ENCODE data around the gene CDH24.

CDH24 gene, protein sequence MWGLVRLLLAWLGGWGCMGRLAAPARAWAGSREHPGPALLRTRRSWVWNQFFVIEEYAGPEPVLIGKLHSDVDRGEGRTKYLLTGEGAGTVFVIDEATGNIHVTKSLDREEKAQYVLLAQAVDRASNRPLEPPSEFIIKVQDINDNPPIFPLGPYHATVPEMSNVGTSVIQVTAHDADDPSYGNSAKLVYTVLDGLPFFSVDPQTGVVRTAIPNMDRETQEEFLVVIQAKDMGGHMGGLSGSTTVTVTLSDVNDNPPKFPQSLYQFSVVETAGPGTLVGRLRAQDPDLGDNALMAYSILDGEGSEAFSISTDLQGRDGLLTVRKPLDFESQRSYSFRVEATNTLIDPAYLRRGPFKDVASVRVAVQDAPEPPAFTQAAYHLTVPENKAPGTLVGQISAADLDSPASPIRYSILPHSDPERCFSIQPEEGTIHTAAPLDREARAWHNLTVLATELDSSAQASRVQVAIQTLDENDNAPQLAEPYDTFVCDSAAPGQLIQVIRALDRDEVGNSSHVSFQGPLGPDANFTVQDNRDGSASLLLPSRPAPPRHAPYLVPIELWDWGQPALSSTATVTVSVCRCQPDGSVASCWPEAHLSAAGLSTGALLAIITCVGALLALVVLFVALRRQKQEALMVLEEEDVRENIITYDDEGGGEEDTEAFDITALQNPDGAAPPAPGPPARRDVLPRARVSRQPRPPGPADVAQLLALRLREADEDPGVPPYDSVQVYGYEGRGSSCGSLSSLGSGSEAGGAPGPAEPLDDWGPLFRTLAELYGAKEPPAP

GRCh38 chr14:23056956-23057756 lies at the start of gene CDH24:
Gene CDH24, minus strand, starts transcription at chr14:23057520. Its CDS starts 1,787 bp downstream, at chr14:23055733.
- peak within 1 kb of the TSS; percentile 33 for H3K4me3 ChIP-seq (ENCODE audit: low read depth, low read length)

GRCh38 chr14:23106747-23107045 lies 49.4 kb upstream of the CDH24 start:
- H3K4me3 ChIP-seq (ENCODE audit: low read depth, low read length), result no peak overlapping the region

DNA sequence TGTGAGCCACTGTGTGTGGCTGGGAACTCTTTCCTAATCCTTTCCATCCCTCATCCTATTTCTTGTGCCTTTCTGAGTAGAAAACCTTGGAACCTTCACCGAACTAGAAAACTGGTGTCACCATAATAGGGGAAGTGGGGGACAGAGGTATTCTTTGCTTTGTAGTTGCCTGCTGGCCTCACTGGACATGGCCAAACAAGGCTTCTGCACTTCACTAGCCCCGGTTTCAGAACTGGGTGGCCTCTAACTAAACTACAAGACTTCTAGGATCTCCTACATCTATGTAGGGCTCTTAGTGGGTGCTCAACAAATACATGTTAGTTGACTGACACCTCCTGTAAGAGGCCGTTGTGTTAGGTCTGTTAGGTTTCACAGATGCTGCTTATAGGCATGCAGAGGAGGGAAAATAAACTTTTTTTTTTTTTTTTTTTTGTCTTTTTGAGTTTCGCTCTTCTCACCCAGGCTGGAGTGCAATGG lies 48.1 kb upstream of the CDH24 start:
- no peak overlapping the region for H3K4me3 ChIP-seq (ENCODE audit: low read depth, low read length)

DNA sequence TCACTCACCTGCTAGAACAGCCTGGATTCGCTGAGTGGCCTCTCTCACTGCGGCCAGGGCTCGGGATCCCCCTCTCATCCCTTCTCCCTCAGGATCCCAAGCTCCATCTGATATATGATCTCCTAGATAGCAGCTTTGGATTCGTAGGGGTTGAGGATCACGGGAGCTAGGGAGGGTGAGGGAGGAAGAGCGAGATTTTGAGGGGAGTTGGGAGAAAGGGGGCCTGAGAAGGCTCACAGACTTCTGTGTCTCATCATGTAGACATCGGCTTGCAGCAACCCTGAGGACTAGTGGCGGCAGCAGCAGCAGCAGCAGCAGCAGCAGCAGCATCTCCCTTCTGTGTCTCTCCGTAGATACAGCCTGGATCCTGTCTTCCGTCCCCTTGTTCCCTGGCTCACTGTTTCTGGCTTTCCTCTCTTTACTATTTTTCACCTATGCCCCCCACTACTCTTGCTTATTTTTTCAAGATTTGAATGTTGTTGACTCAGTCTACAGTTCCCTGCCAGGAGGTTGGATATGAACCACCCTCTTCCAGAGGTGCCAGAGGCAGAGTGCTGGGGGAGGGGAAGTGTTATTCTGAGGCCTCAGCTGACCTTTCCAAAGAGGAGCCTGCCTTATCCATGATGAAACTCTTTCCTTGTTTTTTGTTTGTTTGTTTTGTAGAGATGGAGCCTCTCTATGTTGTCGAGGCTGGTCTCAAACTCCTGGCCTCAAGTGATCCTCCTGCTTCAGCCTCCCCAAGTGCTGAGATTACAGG lies 47.4 kb upstream of the CDH24 start, which contains the start of gene CIROP:
Gene CIROP (minus strand): TSS at position 399 of the 757 bp plus-strand sequence. CDS start 69 bp downstream, at position 330.
- H3K4me3 ChIP-seq (ENCODE audit: low read depth, low read length), result no peak within 1 kb of the TSS

- H3K4me3 ChIP-seq (ENCODE audit: low read depth, low read length), result no peak overlapping the region
These were observed 46.8 kb upstream of the CDH24 start for GRCh38 chr14:23104070-23104590.

- no peak overlapping the region for H3K4me3 ChIP-seq (ENCODE audit: low read depth, low read length)
These were observed 46.3 kb upstream of the CDH24 start for GRCh38 chr14:23103581-23103980.

DNA sequence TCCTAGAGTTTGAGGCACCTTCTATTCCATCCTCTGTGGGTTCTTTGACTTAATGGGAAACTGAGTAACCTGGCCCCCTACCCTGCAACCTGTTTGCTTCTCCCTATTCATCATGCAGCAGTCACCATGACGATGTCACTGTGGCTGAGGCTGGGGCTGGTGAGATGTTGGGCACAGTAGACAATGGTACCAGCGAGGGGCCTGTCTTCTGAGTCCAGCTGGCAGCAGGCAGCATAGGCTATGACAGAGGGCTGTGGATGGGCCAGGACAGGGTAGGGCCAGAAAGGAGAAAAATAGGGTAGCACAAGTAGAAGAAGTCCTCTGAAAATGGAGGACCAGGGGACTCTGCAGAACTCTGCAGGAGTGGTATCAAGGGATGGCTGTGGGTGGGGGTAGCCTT lies 45.5 kb upstream of the CDH24 start:
- H3K4me3 ChIP-seq (ENCODE audit: low read depth, low read length), result no peak overlapping the region

DNA sequence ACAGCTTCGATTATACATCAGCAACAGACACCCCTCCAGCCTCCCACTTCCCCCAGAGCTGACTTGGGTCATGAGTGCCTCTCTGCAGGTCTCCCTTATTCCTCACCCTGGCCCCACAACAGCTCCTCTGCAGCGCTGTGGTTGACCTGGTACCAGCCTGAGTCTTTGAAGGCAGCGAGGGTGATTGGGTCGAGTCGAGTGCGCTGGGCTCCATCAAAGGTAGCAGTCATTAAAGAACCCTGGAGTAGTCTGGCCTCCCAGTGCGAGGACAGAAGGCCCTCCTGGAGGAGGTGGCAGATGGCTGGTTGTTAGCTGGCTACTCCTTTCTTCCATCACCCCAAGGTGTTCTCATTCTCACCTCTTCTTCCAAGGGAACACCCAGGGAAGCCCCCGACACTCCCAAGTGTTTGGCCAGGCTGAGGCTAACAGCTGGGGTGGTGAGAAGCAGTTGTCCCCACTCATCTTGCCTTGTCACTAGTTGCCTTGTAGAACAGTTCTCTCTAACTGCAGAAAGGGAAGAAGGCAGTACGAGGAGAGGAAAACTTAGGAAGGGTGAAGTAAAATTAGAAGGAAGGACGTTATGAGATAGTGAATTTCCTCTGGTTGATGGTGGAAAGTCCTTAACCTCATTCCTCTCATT lies 44.8 kb upstream of the CDH24 start:
- no peak overlapping the region for H3K4me3 ChIP-seq (ENCODE audit: low read depth, low read length)

GRCh38 chr14:23101213-23101970 lies 44.1 kb upstream of the CDH24 start:
- H3K4me3 ChIP-seq (ENCODE audit: low read depth, low read length), result no peak overlapping the region

DNA sequence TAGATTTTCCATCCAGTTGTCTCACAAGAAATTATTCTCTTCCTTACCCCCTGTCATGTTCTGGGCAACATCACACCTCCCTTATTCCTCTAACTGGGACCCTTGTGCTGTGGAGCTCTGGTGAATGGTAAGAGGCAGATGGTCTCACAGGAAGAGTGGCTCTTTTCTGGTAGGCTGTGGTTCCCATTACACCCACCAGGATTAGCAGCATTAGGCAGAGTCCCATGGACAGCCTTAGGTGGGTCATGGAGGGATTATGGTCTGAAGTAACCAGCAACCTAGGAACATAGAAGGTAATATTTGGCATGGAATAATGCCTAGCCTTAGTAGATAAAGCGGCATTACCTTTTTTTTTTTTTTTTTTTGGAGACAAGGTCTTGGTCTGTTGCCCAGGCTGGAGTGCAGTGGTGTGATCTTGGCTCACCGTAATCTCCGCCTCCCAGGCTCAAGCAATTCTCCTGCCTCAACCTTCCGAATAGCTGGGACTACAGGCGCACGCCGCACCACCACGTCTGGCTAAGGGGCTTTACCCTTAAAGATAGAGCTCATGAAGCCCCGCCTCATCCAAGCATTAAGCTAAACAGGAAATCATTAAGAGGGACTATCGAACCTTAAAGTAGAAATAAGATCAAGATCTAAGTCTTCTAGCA lies 42.0 kb upstream of the CDH24 start:
- no peak overlapping the region for H3K4me3 ChIP-seq (ENCODE audit: low read depth, low read length)

DNA sequence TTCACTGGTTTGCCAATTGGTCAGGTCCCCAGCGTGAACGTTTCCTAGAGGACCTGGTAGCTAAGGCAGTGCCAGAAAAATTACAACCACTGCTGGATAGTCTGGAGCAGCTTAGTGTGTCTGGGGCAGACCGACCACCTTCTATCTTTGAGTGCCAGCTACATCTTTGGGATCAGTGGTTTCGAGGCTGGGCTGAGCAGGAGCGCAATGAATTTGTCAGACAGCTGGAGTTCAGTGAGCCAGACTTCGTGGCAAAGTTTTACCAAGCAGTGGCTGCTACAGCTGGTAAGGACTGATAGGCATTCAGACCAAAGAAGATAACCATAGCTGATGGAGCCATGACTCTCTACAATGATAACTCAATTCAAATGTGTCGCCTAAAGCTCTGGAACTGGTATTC lies 40.5 kb upstream of the CDH24 start:
- H3K4me3 ChIP-seq (ENCODE audit: low read depth, low read length), result no peak overlapping the region

DNA sequence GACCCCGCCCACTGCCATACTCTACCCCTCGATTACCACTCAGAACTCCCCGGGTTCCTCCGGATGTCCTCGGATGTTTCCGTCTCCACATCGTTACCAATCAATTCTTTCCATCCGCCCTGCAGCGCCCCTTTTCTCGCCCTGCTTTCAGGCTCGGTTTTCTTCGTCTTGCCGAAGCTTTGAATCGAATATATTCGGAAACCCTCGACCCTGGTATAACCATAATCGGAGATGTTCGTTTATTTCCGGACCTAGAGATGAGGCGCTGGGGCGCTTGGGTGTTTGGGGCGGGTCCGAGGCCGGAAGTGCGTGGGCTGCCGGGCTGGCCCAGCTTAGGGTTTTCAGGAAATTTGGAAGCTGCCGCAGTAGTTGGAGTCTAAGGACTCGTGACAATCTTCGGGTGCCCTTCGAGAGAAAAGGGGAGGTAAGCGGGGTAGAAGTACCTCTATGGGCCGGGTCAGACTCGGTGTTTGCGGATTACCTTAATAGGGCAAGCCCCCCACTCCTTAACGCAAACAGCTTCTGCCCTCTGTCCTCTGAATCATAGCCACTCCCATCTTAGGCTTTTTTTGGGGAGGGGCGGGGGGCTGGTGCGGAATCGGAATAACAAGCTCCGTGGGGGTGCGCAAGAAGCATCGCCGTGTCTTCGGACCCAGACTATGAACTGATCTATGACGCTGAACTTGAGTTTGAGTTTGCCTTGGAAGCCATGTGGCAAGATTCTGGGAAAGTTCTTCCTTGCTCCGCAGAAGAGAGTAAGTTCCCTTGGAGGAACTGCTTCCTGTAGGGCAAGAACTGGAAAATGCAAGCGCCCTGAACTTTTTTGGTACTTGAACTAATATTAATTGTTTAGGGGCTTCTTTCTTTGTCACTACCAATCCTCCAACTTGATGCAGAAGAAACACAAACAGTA lies 38.1 kb upstream of the CDH24 start, which contains the start of gene C14orf119:
Gene C14orf119 (plus strand): TSS at position 310 of the 913 bp plus-strand sequence. CDS start 2,154 bp downstream, outside the sequence.
- H3K4me3 ChIP-seq (ENCODE audit: low read depth, low read length), result peak within 1 kb of the TSS; percentile 99

- peak within 1 kb of the TSS; percentile 99 for H3K4me3 ChIP-seq (ENCODE audit: low read depth, low read length)
These were observed 37.4 kb upstream of the CDH24 start, which contains the start of gene ACIN1 for GRCh38 chr14:23094666-23095195. Gene ACIN1, minus strand, starts transcription at chr14:23095136. Its CDS starts 24 bp downstream, at chr14:23095112.

DNA sequence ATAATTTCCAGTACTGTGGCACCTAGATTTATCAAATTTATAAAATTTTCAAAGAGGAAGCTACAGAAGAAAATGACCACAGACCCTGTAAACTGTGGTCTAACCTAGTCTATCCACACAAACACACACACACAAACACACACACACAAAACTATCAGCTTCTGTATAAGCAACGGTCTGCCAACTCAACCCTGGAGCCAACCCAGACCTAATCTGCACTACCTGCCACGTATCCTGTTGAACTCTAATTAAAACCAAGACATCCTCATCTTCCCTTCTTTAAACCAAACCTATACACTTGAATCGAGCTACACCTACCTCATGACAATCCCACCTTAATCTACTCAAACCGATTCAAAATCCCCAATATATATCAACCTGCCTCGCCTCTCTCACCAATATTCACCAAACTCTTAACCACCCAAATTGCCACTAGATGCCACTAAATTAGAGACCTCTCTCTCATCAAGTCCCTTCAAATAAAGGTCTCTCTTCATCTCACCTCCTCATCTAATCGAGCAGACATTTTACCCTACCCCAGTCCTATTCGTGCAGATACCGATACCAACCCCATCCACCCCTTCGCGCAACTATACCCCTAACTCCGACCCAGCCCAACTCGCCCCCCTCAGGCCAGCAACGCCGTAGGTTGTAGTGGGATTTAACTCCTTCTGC lies 36.8 kb upstream of the CDH24 start:
- H3K4me3 ChIP-seq (ENCODE audit: low read depth, low read length), result peak overlapping the region; percentile 99

- peak overlapping the region; percentile 99 for H3K4me3 ChIP-seq (ENCODE audit: low read depth, low read length)
These were observed 36.2 kb upstream of the CDH24 start for GRCh38 chr14:23093526-23093925.

DNA sequence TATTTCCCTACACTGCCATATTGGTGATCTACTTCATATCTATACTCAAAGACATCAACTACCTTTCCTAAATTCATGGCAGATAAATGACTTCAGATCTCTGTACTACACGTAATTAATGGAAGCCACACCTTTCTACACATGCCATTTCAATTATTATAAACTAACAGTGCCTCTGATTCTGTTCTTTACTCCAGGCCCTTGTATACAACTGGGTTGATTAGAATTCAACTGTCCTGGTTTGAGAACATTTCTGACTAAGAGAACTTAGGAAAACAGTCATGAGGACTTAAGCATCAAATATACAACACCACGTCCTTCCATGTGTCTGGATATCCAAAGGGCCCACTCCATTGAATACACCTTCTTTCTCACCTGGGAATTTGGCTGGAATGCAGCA lies 35.8 kb upstream of the CDH24 start:
- H3K4me3 ChIP-seq (ENCODE audit: low read depth, low read length), result no peak overlapping the region
